HCT116 (cell line): Measurements from ENCODE around the gene DLG4. TPM values are rescaled to one million over a fixed set of nuclear protein-coding genes. Genes with fewer than 3 reads are reported as not detected.

Source experiments
- ATAC-seq: fragments of 200-7000 bp; cut with Tn5 transposase; 2 replicates; pipeline ENCODE4 v1.9.1; 2020; ENCODE audit warnings: mild to moderate bottlenecking, moderate library complexity
- BruUV-seq: library from RNA; stranded (reverse); fragments of 400-500 nt; replicated peaks from 2 replicates; lab custom pipeline; 2021; lab: Mats Ljungman, UMichigan
- CTCF ChIA-PET: fragments of 300-600 bp; sonication (Branson Sonifier 250); formaldehyde crosslinking; loops from one replicate; lab custom pipeline; 2021; ENCODE audit warnings: antibody characterized with exemption; lab: Charles Lee
- POLR2A ChIA-PET: fragments of 300-600, 350-600 bp; sonication (Branson Sonifier 250); formaldehyde crosslinking; loops from one replicate; lab custom pipeline; 2021; ENCODE audit warnings: antibody characterized with exemption; lab: Charles Lee
- RAD21 ChIA-PET, 2 experiments: fragments of 300-600 bp; sonication (Branson Sonifier 250); formaldehyde crosslinking; loops; one replicate each; lab custom pipeline; 2023; ENCODE audit warnings: low total read pairs in 2 of 2; ENCODE audit not compliant: uncharacterized antibody in 2 of 2, unreplicated experiment in 2 of 2, low non-redundant PET in 1 of 2; lab: Charles Lee
- DNase-seq: peaks from one replicate; pipeline ENCODE4 v3.0.0-alpha.2; 2010; ENCODE audit warnings: low read depth, low spot score
- H2AFZ ChIP-seq: fragments of 200-600 bp; shearing (Covaris generic), sonication (generic); 2 replicates; pipeline ENCODE4 v1.6.1; 2017; ENCODE audit warnings: low read depth, mixed run types, mixed read lengths, antibody characterized with exemption, low read length; ENCODE audit not compliant: poor library complexity, severe bottlenecking
- H3K27ac ChIP-seq: 2 replicates; pipeline ENCODE4 v1.5.1; 2012; ENCODE audit warnings: low read depth, low read length
- H3K27me3 ChIP-seq: fragments of 200-600 bp; sonication (generic); 2 replicates; pipeline ENCODE4 v1.6.1; 2016; ENCODE audit warnings: mixed run types, low read length, mixed read lengths; ENCODE audit not compliant: insufficient read depth
- H3K36me3 ChIP-seq, 2 experiments: fragments of 200-500 bp in 1 of 2; fragments of 200-600 bp in 1 of 2; sonication (Bioruptor generic) in 1 of 2; sonication (generic) in 1 of 2; 2 replicates each; pipeline versions ENCODE4 v1.5.1 to v1.6.1; 2014 to 2016; ENCODE audit warnings: low read length in 2 of 2, inconsistent platforms in 1 of 2, mixed read lengths in 1 of 2, mixed run types in 1 of 2; ENCODE audit not compliant: insufficient read depth in 2 of 2, control insufficient read depth in 1 of 2
- H3K4me1 ChIP-seq, 2 experiments: fragments of 200-600 bp in 1 of 2; sonication (generic) in 1 of 2; 2 replicates each; pipeline versions ENCODE4 v1.5.1 to v1.6.1; 2012 to 2017; ENCODE audit warnings: low read length in 2 of 2, inconsistent platforms in 1 of 2, mild to moderate bottlenecking in 1 of 2, mixed read lengths in 1 of 2, mixed run types in 1 of 2, moderate library complexity in 1 of 2; ENCODE audit not compliant: insufficient read depth in 2 of 2, control insufficient read depth in 1 of 2
- H3K4me2 ChIP-seq: fragments of 200-600 bp; sonication (generic); 2 replicates; pipeline ENCODE4 v1.6.1; 2017; ENCODE audit warnings: mixed run types, low read length, mixed read lengths
- H3K4me3 ChIP-seq, 2 experiments: fragments of 200-600 bp in 1 of 2; sonication (generic) in 1 of 2; replicated peaks in 1 of 2; 2 replicates each; pipeline ENCODE4 v1.5.1; 2011 to 2016; ENCODE audit warnings: low read length in 2 of 2, control low read depth in 1 of 2, low read depth in 1 of 2, mild to moderate bottlenecking in 1 of 2, mixed read lengths in 1 of 2, mixed run types in 1 of 2
- H3K79me2 ChIP-seq: fragments of 200-600 bp; sonication (generic); 2 replicates; pipeline ENCODE4 v1.6.1; 2017; ENCODE audit warnings: mild to moderate bottlenecking, mixed run types, low read length, moderate library complexity, mixed read lengths; ENCODE audit not compliant: insufficient read depth
- H3K9ac ChIP-seq: fragments of 200-600 bp; sonication (generic); 2 replicates; pipeline ENCODE4 v1.6.1; 2016; ENCODE audit warnings: low read length, mixed read lengths
- H3K9me2 ChIP-seq: fragments of 200-600 bp; sonication (generic), shearing (Covaris generic); 2 replicates; pipeline ENCODE4 v1.6.1; 2017; ENCODE audit warnings: mixed run types, mild to moderate bottlenecking, moderate library complexity; ENCODE audit not compliant: insufficient read depth
- H3K9me3 ChIP-seq, 2 experiments: fragments of 200-500 bp in 1 of 2; fragments of 200-600 bp in 1 of 2; sonication (Bioruptor generic) in 1 of 2; sonication (generic) in 1 of 2; 2 replicates each; pipeline ENCODE4 v1.6.1; 2014 to 2017; ENCODE audit warnings: low read length in 2 of 2, mixed read lengths in 2 of 2, inconsistent platforms in 1 of 2, low read depth in 1 of 2, mild to moderate bottlenecking in 1 of 2, mixed run types in 1 of 2, moderate library complexity in 1 of 2; ENCODE audit not compliant: control insufficient read depth in 1 of 2, insufficient read depth in 1 of 2
- H4K20me1 ChIP-seq: fragments of 200-600 bp; sonication (generic), shearing (Covaris generic); 2 replicates; pipeline ENCODE4 v1.6.1; 2017; ENCODE audit warnings: mixed run types, mild to moderate bottlenecking, moderate library complexity; ENCODE audit not compliant: insufficient read depth
- CBX3 ChIP-seq: IDR thresholded peaks from 2 replicates; pipeline ENCODE4 v1.6.1; 2012; ENCODE audit warnings: low read depth
- EGR1 ChIP-seq: IDR thresholded peaks from 2 replicates; pipeline ENCODE4 v1.6.1; 2012; ENCODE audit warnings: low read depth
- ELF1 ChIP-seq: IDR thresholded peaks from 2 replicates; pipeline ENCODE4 v1.6.1; 2012; ENCODE audit warnings: low read depth, borderline replicate concordance
- EZH2 ChIP-seq: fragments of 200-600 bp; sonication (generic); IDR thresholded peaks from 2 replicates; pipeline ENCODE4 v1.6.1; 2017; ENCODE audit warnings: antibody characterized with exemption, mixed run types
- EZH2phosphoT487 ChIP-seq: fragments of 200-600 bp; IDR thresholded peaks from 2 replicates; pipeline ENCODE4 v1.6.1; 2018; ENCODE audit warnings: antibody characterized with exemption, borderline replicate concordance
- JUND ChIP-seq: IDR thresholded peaks from 2 replicates; pipeline ENCODE4 v1.6.1; 2012
- POLR2A ChIP-seq: IDR thresholded peaks from 2 replicates; pipeline ENCODE4 v1.7.0; 2011; ENCODE audit warnings: borderline replicate concordance; ENCODE audit not compliant: insufficient read depth, insufficient read length; ENCODE audit errors: extremely low read depth
- POLR2AphosphoS5 ChIP-seq: IDR thresholded peaks from 2 replicates; pipeline ENCODE4 v1.6.1; 2011; ENCODE audit warnings: mild to moderate bottlenecking, low read depth, low read length, moderate library complexity
- REST ChIP-seq: IDR thresholded peaks from 2 replicates; pipeline ENCODE4 v1.6.1; 2012; ENCODE audit warnings: low read depth
- SIN3A ChIP-seq: IDR thresholded peaks from 2 replicates; pipeline ENCODE4 v1.6.1; 2012; ENCODE audit warnings: low read depth
- SP1 ChIP-seq: IDR thresholded peaks from 2 replicates; pipeline ENCODE4 v1.6.1; 2012; ENCODE audit warnings: low read depth
- TCF7L2 ChIP-seq: IDR thresholded peaks from 2 replicates; pipeline ENCODE4 v1.7.0; 2011; ENCODE audit warnings: borderline replicate concordance, inconsistent platforms; ENCODE audit not compliant: insufficient read depth, insufficient read length; ENCODE audit errors: extremely low read depth
- YY1 ChIP-seq: IDR thresholded peaks from 2 replicates; pipeline ENCODE4 v1.6.1; 2011; ENCODE audit warnings: low read length, low read depth, moderate library complexity, mild to moderate bottlenecking; ENCODE audit not compliant: insufficient replicate concordance; ENCODE audit errors: extremely low read depth
- ZFX ChIP-seq: fragments of 450-650 bp; IDR thresholded peaks from 2 replicates; pipeline ENCODE4 v1.6.1; 2017
- intact Hi-C: fragments of 100-400 bp; cut with micrococcal nuclease; formaldehyde crosslinking; loops from 2 replicates; pipeline ENCODE4 v1.10.0; 2022
- total RNA-seq: library from RNA; stranded (reverse); gene quantifications from one replicate; pipeline ENCODE4 v1.2.1, GENCODE V29; 2021; ENCODE audit not compliant: unreplicated experiment
- TF ChIP-seq, protein P1 (sequence below): IDR thresholded peaks from 2 replicates; pipeline ENCODE4 v1.6.1; 2011; ENCODE audit warnings: mild to moderate bottlenecking, low read length, moderate library complexity; ENCODE audit not compliant: insufficient replicate concordance; ENCODE audit errors: extremely low read depth
- TF ChIP-seq, protein P2 (sequence below), 3 experiments: fragments of 200-600 bp in 1 of 3; sonication (generic) in 1 of 3; IDR thresholded peaks in 2 of 3; conservative IDR thresholded peaks in 1 of 3; 2 replicates each; pipeline ENCODE4 v1.5.1; 2012 to 2017; ENCODE audit warnings: low read depth in 2 of 3, low read length in 2 of 3, antibody characterized with exemption in 1 of 3, borderline replicate concordance in 1 of 3, control low read depth in 1 of 3, mild to moderate bottlenecking in 1 of 3, mixed read lengths in 1 of 3, mixed run types in 1 of 3, moderate library complexity in 1 of 3; ENCODE audit not compliant: insufficient read depth in 1 of 3
- TF ChIP-seq, protein P3 (sequence below): IDR thresholded peaks from 2 replicates; pipeline ENCODE4 v1.6.1; 2012

DLG4 gene
- total RNA-seq, 1 experiment from 2014 or later, result 15.0 TPM

GRCh38 chr17:7249830-7250229 lies 30.2 kb upstream of the DLG4 start:
- DNase-seq, result no peak
- Histone ChIP-seq H3K9me2 (no peaks in the 10 kb centered on the region), H2AFZ (no peak overlapping the region), H3K27ac (peak overlapping the region; percentile 84; the same call in 1 of the 2 replicates), H3K4me2 (peak overlapping the region; percentile 89), H3K36me3 (peaks cover 16 to 17% of the 10 kb centered on the region in 2 experiments; a peak in 3 of 4 replicates), H3K4me3 (peak overlapping the region; percentile 82 to 99), H3K27me3 (no peaks in the 10 kb centered on the region), H3K79me2 (peaks cover 80% of the 10 kb centered on the region), H3K9me3 (no peaks in the 10 kb centered on the region), H3K4me1 (peaks cover 13 to 25% of the 10 kb centered on the region in 2 experiments), H4K20me1 (no peaks in the 10 kb centered on the region), H3K9ac (peak overlapping the region; percentile 99)
- ATAC-seq, result no peak
- intact Hi-C loops, result loop anchor here (5.0 kb wide), 1 partner anchor 57 kb away; the partner anchor contains the start of gene EIF5A
- TF ChIP-seq POLR2AphosphoS5 (no peak), CBX3 (no peak), REST (no peak), EZH2phosphoT487 (no peak), EGR1 (no peak), EZH2 (no peak), SP1 (no peak), ZFX (no peak), JUND (no peak), POLR2A (no peak), SIN3A (no peak), TCF7L2 (no peak), ELF1 (no peak), YY1 (no peak)
- TF ChIP-seq, protein P1, sequence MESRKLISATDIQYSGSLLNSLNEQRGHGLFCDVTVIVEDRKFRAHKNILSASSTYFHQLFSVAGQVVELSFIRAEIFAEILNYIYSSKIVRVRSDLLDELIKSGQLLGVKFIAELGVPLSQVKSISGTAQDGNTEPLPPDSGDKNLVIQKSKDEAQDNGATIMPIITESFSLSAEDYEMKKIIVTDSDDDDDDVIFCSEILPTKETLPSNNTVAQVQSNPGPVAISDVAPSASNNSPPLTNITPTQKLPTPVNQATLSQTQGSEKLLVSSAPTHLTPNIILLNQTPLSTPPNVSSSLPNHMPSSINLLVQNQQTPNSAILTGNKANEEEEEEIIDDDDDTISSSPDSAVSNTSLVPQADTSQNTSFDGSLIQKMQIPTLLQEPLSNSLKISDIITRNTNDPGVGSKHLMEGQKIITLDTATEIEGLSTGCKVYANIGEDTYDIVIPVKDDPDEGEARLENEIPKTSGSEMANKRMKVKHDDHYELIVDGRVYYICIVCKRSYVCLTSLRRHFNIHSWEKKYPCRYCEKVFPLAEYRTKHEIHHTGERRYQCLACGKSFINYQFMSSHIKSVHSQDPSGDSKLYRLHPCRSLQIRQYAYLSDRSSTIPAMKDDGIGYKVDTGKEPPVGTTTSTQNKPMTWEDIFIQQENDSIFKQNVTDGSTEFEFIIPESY, result no peak
- TF ChIP-seq, protein P2, sequence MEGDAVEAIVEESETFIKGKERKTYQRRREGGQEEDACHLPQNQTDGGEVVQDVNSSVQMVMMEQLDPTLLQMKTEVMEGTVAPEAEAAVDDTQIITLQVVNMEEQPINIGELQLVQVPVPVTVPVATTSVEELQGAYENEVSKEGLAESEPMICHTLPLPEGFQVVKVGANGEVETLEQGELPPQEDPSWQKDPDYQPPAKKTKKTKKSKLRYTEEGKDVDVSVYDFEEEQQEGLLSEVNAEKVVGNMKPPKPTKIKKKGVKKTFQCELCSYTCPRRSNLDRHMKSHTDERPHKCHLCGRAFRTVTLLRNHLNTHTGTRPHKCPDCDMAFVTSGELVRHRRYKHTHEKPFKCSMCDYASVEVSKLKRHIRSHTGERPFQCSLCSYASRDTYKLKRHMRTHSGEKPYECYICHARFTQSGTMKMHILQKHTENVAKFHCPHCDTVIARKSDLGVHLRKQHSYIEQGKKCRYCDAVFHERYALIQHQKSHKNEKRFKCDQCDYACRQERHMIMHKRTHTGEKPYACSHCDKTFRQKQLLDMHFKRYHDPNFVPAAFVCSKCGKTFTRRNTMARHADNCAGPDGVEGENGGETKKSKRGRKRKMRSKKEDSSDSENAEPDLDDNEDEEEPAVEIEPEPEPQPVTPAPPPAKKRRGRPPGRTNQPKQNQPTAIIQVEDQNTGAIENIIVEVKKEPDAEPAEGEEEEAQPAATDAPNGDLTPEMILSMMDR (IDR thresholded peaks at IDR 0.05 in 2 of 3, conservative IDR thresholded peaks at IDR 0.05 in 1 of 3; ENCODE audit: borderline replicate concordance in 1 of 3, insufficient read depth in 1 of 3, low read depth in 2 of 3, low read length in 2 of 3), result no peak
- TF ChIP-seq, protein P3, sequence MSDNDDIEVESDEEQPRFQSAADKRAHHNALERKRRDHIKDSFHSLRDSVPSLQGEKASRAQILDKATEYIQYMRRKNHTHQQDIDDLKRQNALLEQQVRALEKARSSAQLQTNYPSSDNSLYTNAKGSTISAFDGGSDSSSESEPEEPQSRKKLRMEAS, result no peak
- no TSS peak for BruUV-seq
- ChIA-PET POLR2A (no interaction called here), RAD21 (no interaction called here), CTCF (no interaction called here)
